ENCODE results near the gene JPH3.

JPH3 gene

GRCh38 chr16:87636741-87637140 lies 34.4 kb downstream of the JPH3 start:
- Histone ChIP-seq H3K9me3 (no peaks in the 10 kb centered on the region), H3K27ac (no peak overlapping the region), H3K4me1 (peaks cover 0 to 18% (median 14%) of the 10 kb centered on the region in 4 donors), H3K36me3 (no peaks in the 10 kb centered on the region), H3K4me3 (no peak overlapping the region), H3K27me3 (peaks cover 0 to 45% of the 10 kb centered on the region in 2 donors)
- no peak for DNase-seq
- peak in 1 of 2 experiments; percentile 1 for TF ChIP-seq CTCF (IDR thresholded peaks at IDR 0.05)
- intact Hi-C loops (cut with DNase I; ENCODE audit: low total_unique reads): loop anchor here (5.0 kb wide), 2 partner anchors 89 to 219 kb away; no protein-coding TSS in a partner anchor

- TF ChIP-seq CTCF (IDR thresholded peaks at IDR 0.05): no peak
- Histone ChIP-seq H3K27ac (no peak overlapping the region), H3K36me3 (no peaks in the 10 kb centered on the region), H3K9me3 (no peaks in the 10 kb centered on the region), H3K4me1 (peaks cover 0 to 18% (median 14%) of the 10 kb centered on the region in 4 donors), H3K27me3 (peaks cover 0 to 51% of the 10 kb centered on the region in 2 donors), H3K4me3 (no peak overlapping the region)
- intact Hi-C loops (cut with DNase I; ENCODE audit: low total_unique reads): loop anchor here (5.0 kb wide), 2 partner anchors 90 to 220 kb away; no protein-coding TSS in a partner anchor
- no peak for DNase-seq
Observed at GRCh38 chr16:87637357-87637756, 35.0 kb downstream of the JPH3 start.

GRCh38 chr16:87638736-87639135 lies 36.4 kb downstream of the JPH3 start:
- Histone ChIP-seq H3K4me3 (no peak overlapping the region), H3K9me3 (no peaks in the 10 kb centered on the region), H3K27ac (no peak overlapping the region), H3K27me3 (peaks cover 0 to 52% of the 10 kb centered on the region in 2 donors), H3K36me3 (no peaks in the 10 kb centered on the region), H3K4me1 (peaks cover 0 to 18% (median 14%) of the 10 kb centered on the region in 4 donors)
- intact Hi-C loops (cut with DNase I; ENCODE audit: low total_unique reads): loop anchor here (5.0 kb wide), 2 partner anchors 91 to 221 kb away; no protein-coding TSS in a partner anchor
- no peak for TF ChIP-seq CTCF (IDR thresholded peaks at IDR 0.05)
- DNase-seq: no peak

- intact Hi-C loops (cut with DNase I; ENCODE audit: low total_unique reads): no loop called here
- TF ChIP-seq CTCF (IDR thresholded peaks at IDR 0.05): no peak
- DNase-seq: no peak
- Histone ChIP-seq H3K4me1 (peaks cover 0 to 1% (median 0%) of the 10 kb centered on the region in 4 donors), H3K4me3 (no peak overlapping the region), H3K27me3 (peaks cover 0 to 34% of the 10 kb centered on the region in 2 donors), H3K36me3 (no peaks in the 10 kb centered on the region), H3K27ac (no peak overlapping the region), H3K9me3 (no peaks in the 10 kb centered on the region)
Observed at GRCh38 chr16:87641721-87642120, 39.4 kb downstream of the JPH3 start.

- Histone ChIP-seq H3K27ac (no peak overlapping the region), H3K9me3 (no peaks in the 10 kb centered on the region), H3K4me1 (no peaks in the 10 kb centered on the region), H3K36me3 (no peaks in the 10 kb centered on the region), H3K4me3 (no peak overlapping the region), H3K27me3 (peaks cover 0 to 41% of the 10 kb centered on the region in 2 donors)
- no peak for DNase-seq
- intact Hi-C loops (cut with DNase I; ENCODE audit: low total_unique reads): no loop called here
- TF ChIP-seq CTCF (IDR thresholded peaks at IDR 0.05): no peak
Observed at GRCh38 chr16:87642491-87642890, 40.2 kb downstream of the JPH3 start.

- H3K27ac ChIP-seq: no peak overlapping the region
- no peaks in the 10 kb centered on the region for H3K36me3 ChIP-seq
- peaks cover 0 to 58% of the 10 kb centered on the region in 2 donors for H3K27me3 ChIP-seq
- H3K9me3 ChIP-seq: no peaks in the 10 kb centered on the region
- intact Hi-C loops (cut with DNase I; ENCODE audit: low total_unique reads): no loop called here
- TF ChIP-seq CTCF (IDR thresholded peaks at IDR 0.05): no peak
- DNase-seq: no peak
- H3K4me1 ChIP-seq: peaks cover 0 to 3% (median 0%) of the 10 kb centered on the region in 4 donors
- H3K4me3 ChIP-seq: no peak overlapping the region
Observed at GRCh38 chr16:87644186-87644585, 41.9 kb downstream of the JPH3 start.

All from tibial artery (tissue), 4 donors.